ENCODE measurements around the gene CTF1. TPM values are rescaled to one million over a fixed set of nuclear protein-coding genes. Genes with fewer than 3 reads are reported as not detected.

CTF1 gene
- total RNA-seq, 2 donors from 2014 or later = 3.1 to 3.3 TPM

DNA sequence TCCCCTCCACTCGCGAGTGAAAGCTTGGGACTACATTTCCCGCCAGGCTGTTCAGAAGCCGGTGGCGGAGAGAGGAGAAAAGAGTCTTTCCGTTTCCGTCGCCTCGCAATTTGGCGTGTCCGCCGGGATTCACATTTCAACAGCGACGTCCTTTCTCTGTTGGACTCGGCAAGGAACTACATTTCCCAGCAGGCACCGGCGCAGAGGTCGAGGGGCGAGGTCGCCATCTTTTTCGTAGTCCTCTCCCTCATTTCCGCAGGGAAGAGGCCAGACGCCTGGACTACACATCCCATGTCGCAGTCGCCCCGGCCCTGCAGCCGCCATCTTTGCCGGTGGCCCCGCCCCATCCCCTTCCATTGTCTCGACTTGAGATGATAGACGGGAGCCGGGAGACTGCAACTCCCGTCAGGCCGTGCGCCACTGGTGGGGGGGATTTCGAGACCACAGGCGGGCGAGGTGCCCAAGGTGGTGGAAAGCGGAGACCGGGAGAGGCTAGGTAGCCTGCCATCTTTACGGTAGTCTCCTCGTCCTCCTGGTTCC is 26.1 kb downstream of the CTF1 start:
- H3K27ac Mint-ChIP-seq = peak overlapping the region; percentile 100
- peak; percentile 100 for DNase-seq
- peak overlapping the region; percentile 92 for H3K4me3 Mint-ChIP-seq
- Histone ChIP-seq H3K36me3 (ENCODE audit: control insufficient read depth, insufficient read depth, low read length) (peaks cover 8% of the 10 kb centered on the region), H3K27me3 (ENCODE audit: control insufficient read depth, insufficient read depth, low read length, poor library complexity, severe bottlenecking) (no peaks in the 10 kb centered on the region), H3K4me1 (ENCODE audit: control insufficient read depth, insufficient read depth, low read length) (no peaks in the 10 kb centered on the region), H3K4me3 (ENCODE audit: low read length) (peak overlapping the region; percentile 95), H3K27ac (ENCODE audit: low read depth, low read length) (peak overlapping the region; percentile 97), H3K9me3 (ENCODE audit: control insufficient read depth, low read length) (no peaks in the 10 kb centered on the region), H3K9ac (ENCODE audit: extremely low read depth, low read length, poor library complexity, severe bottlenecking) (peak overlapping the region; percentile 97)
- H3K36me3 Mint-ChIP-seq (ENCODE audit: low read depth) = peaks cover 7% of the 10 kb centered on the region
- 0% methylated on average over 24 to 42 of the region's 42 CpGs for WGBS, 2 experiments (ENCODE audit: insufficient coverage in 1 of 2, insufficient read length in 1 of 2)
- TF ChIP-seq, protein P1, sequence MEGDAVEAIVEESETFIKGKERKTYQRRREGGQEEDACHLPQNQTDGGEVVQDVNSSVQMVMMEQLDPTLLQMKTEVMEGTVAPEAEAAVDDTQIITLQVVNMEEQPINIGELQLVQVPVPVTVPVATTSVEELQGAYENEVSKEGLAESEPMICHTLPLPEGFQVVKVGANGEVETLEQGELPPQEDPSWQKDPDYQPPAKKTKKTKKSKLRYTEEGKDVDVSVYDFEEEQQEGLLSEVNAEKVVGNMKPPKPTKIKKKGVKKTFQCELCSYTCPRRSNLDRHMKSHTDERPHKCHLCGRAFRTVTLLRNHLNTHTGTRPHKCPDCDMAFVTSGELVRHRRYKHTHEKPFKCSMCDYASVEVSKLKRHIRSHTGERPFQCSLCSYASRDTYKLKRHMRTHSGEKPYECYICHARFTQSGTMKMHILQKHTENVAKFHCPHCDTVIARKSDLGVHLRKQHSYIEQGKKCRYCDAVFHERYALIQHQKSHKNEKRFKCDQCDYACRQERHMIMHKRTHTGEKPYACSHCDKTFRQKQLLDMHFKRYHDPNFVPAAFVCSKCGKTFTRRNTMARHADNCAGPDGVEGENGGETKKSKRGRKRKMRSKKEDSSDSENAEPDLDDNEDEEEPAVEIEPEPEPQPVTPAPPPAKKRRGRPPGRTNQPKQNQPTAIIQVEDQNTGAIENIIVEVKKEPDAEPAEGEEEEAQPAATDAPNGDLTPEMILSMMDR (conservative IDR thresholded peaks at IDR 0.05) = no peak
- H3K4me1 Mint-ChIP-seq = peaks cover 15% of the 10 kb centered on the region
- H3K27me3 Mint-ChIP-seq (ENCODE audit: insufficient read depth) = no peaks in the 10 kb centered on the region
- no peaks in the 10 kb centered on the region for H3K9me3 Mint-ChIP-seq

DNA sequence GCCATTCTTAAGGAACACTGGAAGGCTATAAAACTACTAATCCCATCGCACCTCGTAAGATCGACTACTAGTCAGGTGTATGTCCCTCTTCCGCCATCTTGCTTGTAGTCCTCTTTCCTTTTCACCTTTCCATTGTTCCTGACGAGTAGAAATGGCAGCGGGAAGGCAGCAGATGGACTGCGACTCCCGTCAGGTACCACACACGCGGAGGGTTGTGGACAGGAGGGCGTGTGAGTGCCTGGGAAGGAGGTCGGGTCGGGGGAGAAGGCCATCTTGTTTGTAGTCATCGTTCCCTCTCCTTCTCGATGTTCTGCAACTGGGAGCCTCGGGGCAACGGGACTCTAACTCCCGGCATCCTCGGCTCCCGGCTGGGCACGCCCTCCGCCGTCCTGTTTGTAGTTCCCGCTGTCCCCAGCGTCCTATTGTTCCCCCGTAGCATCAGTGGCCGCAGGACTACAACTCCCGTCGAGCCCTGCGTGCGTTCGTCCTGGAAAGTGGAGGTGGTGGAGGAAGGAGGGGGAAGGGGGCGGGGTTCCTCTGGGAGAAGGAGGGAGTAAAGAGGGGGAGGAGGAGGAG is 26.6 kb downstream of the CTF1 start:
- WGBS, 2 experiments (ENCODE audit: insufficient coverage in 1 of 2, insufficient read length in 1 of 2) = 0% methylated on average over 18 to 32 of the region's 33 CpGs
- TF ChIP-seq, protein P1 (conservative IDR thresholded peaks at IDR 0.05) = no peak
- H3K27me3 ChIP-seq (ENCODE audit: control insufficient read depth, insufficient read depth, low read length, poor library complexity, severe bottlenecking) = no peaks in the 10 kb centered on the region
- Mint-ChIP-seq H3K4me1 (peaks cover 17% of the 10 kb centered on the region), H3K9me3 (no peaks in the 10 kb centered on the region), H3K27ac (peak overlapping the region; percentile 100), H3K4me3 (peak overlapping the region; percentile 92), H3K36me3 (ENCODE audit: low read depth) (peaks cover 7% of the 10 kb centered on the region), H3K27me3 (ENCODE audit: insufficient read depth) (no peaks in the 10 kb centered on the region)
- peak overlapping the region; percentile 97 for H3K9ac ChIP-seq (ENCODE audit: extremely low read depth, low read length, poor library complexity, severe bottlenecking)
- DNase-seq = peak; percentile 100
- peak overlapping the region; percentile 97 for H3K27ac ChIP-seq (ENCODE audit: low read depth, low read length)
- no peaks in the 10 kb centered on the region for H3K9me3 ChIP-seq (ENCODE audit: control insufficient read depth, low read length)
- H3K4me3 ChIP-seq (ENCODE audit: low read length) = peak overlapping the region; percentile 95
- H3K4me1 ChIP-seq (ENCODE audit: control insufficient read depth, insufficient read depth, low read length) = no peaks in the 10 kb centered on the region
- H3K36me3 ChIP-seq (ENCODE audit: control insufficient read depth, insufficient read depth, low read length) = peaks cover 11% of the 10 kb centered on the region

DNA sequence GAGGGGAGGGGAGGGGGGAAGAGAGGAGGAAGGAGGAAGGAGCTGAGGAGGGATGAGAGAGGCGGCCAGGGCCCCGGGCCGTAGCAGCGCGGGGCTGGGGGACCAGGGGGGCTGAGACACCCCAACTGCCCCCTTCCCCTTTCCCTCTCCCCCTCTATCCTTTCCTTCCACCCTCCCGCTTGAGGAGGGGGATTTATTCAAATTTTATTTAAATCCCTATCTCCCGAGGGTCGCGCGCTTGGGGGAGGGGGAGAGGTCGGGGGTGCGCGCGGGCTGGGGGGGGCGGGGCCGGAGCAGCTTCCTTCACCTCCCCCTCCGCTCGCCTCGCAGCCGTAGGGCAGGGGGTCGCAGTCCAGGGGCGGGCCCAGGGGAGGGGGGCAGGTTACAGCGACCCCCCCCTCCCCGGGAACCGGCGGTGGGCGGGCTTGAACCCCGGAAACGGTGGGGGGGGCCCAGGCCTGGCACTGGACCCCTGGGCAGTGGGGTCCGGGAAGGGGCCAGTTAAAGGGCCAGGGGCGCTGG is 27.2 kb downstream of the CTF1 start, which contains the start of gene FBXL19:
TSS of gene FBXL19 (plus strand) at position 19 of the 522 bp plus-strand sequence. CDS start 2,183 bp downstream, outside the sequence.
- no peaks in the 10 kb centered on the region for H3K9me3 Mint-ChIP-seq
- H3K4me3 Mint-ChIP-seq = peak within 1 kb of the TSS; percentile 92
- peak within 1 kb of the TSS; percentile 97 for H3K27ac ChIP-seq (ENCODE audit: low read depth, low read length)
- peak within 1 kb of the TSS; percentile 95 for H3K4me3 ChIP-seq (ENCODE audit: low read length)
- H3K27me3 Mint-ChIP-seq (ENCODE audit: insufficient read depth) = no peaks in the 10 kb centered on the region
- peak within 1 kb of the TSS; percentile 100 for H3K27ac Mint-ChIP-seq
- H3K4me1 Mint-ChIP-seq = peaks cover 17% of the 10 kb centered on the region
- peaks cover 12% of the 10 kb centered on the region for H3K36me3 Mint-ChIP-seq (ENCODE audit: low read depth)
- no peaks in the 10 kb centered on the region for H3K9me3 ChIP-seq (ENCODE audit: control insufficient read depth, low read length)
- peak; percentile 88 for DNase-seq
- TF ChIP-seq, protein P1 (conservative IDR thresholded peaks at IDR 0.05) = no peak
- H3K27me3 ChIP-seq (ENCODE audit: control insufficient read depth, insufficient read depth, low read length, poor library complexity, severe bottlenecking) = no peaks in the 10 kb centered on the region
- H3K4me1 ChIP-seq (ENCODE audit: control insufficient read depth, insufficient read depth, low read length) = no peaks in the 10 kb centered on the region
- H3K36me3 ChIP-seq (ENCODE audit: control insufficient read depth, insufficient read depth, low read length) = peaks cover 11% of the 10 kb centered on the region
- H3K9ac ChIP-seq (ENCODE audit: extremely low read depth, low read length, poor library complexity, severe bottlenecking) = peak within 1 kb of the TSS; percentile 97
- WGBS, 2 experiments (ENCODE audit: insufficient coverage in 1 of 2, insufficient read length in 1 of 2) = 0% methylated on average over 10 of the region's 31 CpGs; no CpG with 5 or more reads in 1 of the 2 experiments
